ENCODE measurements around the gene SLC47A2.

The SLC47A2 gene

DNA sequence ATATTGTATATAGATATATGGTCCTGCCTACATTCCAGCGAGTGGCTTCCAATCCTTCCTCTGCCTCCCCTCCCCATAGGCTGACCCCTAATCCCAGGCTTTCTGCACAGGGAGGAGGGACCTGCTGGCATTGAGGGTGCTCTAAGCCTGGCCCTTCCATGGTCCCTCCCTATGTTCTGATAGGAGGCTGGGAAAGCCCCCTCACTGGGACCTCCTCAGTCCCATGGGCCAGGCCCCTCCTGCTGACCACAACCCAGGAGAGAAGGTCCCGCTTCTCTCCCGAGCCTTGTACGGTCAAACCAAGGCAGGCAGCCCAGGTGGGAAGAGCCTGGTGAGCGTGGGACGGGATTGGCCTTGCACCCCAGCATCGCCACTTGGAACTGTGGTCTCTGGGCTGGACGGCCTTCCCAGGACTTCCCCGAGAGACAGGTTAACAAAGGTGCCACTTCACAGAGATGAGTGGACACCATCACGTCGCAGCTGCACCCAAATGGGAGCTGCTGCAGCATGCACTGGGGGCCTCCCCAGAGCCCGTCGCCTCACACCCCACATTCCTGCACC is 30.9 kb upstream of the SLC47A2 start:
- TF ChIP-seq, protein P1, sequence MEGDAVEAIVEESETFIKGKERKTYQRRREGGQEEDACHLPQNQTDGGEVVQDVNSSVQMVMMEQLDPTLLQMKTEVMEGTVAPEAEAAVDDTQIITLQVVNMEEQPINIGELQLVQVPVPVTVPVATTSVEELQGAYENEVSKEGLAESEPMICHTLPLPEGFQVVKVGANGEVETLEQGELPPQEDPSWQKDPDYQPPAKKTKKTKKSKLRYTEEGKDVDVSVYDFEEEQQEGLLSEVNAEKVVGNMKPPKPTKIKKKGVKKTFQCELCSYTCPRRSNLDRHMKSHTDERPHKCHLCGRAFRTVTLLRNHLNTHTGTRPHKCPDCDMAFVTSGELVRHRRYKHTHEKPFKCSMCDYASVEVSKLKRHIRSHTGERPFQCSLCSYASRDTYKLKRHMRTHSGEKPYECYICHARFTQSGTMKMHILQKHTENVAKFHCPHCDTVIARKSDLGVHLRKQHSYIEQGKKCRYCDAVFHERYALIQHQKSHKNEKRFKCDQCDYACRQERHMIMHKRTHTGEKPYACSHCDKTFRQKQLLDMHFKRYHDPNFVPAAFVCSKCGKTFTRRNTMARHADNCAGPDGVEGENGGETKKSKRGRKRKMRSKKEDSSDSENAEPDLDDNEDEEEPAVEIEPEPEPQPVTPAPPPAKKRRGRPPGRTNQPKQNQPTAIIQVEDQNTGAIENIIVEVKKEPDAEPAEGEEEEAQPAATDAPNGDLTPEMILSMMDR (IDR thresholded peaks at IDR 0.05; ENCODE audit: low read depth, low read length, missing control alignments) = no peak

GRCh38 chr17:19746517-19746916 is 30.1 kb upstream of the SLC47A2 start:
- TF ChIP-seq, protein P1 (IDR thresholded peaks at IDR 0.05; ENCODE audit: low read depth, low read length, missing control alignments) = no peak
- H3K4me3 ChIP-seq (replicated peaks; ENCODE audit: low read depth, low read length) = no peak overlapping the region
- DNase-seq (ENCODE audit: extremely low read depth, low read depth) = no peak

More for the DNA sequence above, 30.9 kb upstream of the SLC47A2 start:
- no peak for DNase-seq (ENCODE audit: extremely low read depth, low read depth)
- no peak overlapping the region for H3K4me3 ChIP-seq (replicated peaks; ENCODE audit: low read depth, low read length)

DNA sequence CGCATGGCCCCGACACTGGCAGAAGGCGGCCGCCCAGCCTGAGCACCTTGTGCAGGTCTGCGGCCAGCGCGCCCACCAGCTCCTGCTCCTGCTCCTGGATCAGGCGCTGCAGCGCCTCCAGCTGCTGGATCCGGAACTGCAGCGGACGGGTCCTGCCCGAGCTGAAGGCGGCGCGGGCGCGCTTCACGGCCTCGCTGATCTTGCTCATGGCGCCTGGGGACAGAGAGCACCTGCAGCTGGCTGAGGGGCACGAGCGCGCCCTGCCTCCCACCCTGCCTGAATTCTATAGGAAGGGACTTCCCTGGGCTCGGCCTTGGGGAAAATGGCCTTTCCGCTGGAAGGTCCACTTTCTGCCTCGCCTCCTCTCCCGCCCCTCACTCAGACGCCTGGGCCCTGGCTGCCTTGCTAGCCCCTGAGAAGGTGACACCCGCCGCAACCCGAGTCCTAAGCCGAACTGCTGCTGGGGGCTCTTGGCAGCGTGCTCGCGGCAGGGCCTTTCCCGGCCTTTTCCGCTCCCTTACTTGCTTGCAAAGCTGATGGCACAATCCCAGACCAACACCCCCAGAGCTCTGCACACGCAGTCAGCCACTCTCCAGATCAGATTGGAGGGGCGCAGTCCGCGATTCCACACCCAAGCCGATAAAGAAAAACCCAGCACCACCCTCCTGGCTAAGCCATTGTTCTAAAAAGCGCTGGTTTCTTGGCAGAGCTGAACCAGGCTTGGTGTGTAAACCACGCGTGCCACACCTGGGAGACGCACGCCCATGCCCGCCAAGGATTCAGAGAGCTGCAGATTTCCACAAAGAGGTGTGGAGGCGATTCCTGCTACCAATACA is 28.8 kb upstream of the SLC47A2 start:
- no peak for DNase-seq (ENCODE audit: extremely low read depth, low read depth)
- H3K4me3 ChIP-seq (replicated peaks; ENCODE audit: low read depth, low read length) = no peak overlapping the region; the same call in 1 of the 2 replicates
- TF ChIP-seq, protein P1 (IDR thresholded peaks at IDR 0.05; ENCODE audit: low read depth, low read length, missing control alignments) = peak; percentile 67

DNA sequence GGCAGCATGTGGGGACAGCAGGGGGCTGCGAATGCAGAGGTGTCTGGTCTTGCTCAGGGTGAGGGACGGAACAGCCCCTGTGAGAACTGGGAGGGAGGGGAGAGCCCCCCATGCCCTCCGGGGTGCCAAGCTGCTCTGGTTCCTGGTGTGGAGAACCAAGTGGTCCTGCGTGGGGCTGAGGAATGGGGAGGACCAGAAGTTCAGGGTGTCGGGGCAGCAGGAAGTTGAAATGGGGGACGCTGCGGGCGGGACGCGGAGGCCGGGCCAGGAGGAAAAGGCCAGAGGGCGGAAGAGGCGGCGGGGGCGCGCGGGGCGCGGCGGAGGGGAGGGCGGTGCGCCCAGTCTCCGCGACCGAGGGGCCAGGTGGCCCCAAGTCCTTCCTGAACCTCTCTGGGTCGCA is 28.1 kb upstream of the SLC47A2 start:
- DNase-seq (ENCODE audit: extremely low read depth, low read depth) = no peak
- peak overlapping the region; percentile 28 for H3K4me3 ChIP-seq (replicated peaks; ENCODE audit: low read depth, low read length)
- TF ChIP-seq, protein P1 (IDR thresholded peaks at IDR 0.05; ENCODE audit: low read depth, low read length, missing control alignments) = no peak

DNA sequence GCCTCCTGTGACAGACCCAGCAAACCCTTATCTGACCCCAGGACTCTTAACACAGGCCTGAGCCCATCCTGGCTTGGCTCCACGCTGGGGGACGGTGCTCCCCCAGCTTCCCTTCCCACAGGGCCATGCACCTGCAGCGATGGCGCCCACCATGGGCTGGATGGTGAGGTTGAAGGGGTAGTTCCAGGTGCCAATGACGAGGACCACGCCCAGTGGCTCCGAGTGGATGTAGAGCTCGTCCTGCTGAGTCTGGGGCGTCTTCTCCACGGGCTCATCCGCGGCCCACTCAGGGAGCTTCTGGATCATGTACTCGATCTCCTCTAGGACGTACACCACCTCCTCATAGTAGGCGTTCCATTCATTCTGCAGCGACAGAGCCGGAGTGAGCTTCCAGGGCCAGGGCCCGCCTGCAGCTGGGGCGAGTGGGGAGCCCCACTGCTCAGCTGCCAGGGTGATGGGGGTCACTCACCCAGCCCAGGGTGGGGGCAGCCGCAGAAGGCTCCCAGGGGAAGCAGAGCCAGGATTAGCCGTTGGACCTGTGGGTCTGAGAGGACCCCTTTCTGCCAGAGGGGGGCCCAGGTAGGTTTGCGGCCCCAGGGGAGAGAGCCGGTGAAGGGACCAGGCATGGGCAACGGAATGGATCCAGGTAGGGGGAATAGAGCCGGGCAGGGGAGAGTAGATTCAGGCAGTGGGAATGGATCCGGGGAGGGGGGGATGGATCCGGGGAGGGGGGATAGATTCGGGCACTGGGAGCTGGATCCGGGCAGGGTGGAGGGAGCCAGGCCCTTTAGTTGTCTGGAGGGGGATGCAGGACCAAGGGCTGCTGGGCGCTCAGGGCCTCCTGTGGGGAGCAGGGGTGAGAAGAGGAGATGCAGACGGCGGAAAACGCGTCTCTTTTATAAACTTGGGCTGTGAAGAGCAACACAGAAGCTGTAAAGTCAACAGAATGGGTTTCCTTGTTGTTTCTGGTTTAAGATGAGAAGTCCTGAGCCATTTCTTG is 27.0 kb upstream of the SLC47A2 start:
- DNase-seq (ENCODE audit: extremely low read depth, low read depth) = no peak
- TF ChIP-seq, protein P1 (IDR thresholded peaks at IDR 0.05; ENCODE audit: low read depth, low read length, missing control alignments) = no peak
- no peak overlapping the region for H3K4me3 ChIP-seq (replicated peaks; ENCODE audit: low read depth, low read length)

GRCh38 chr17:19742495-19742894 is 26.1 kb upstream of the SLC47A2 start:
- TF ChIP-seq, protein P1 (IDR thresholded peaks at IDR 0.05; ENCODE audit: low read depth, low read length, missing control alignments) = no peak
- H3K4me3 ChIP-seq (replicated peaks; ENCODE audit: low read depth, low read length) = no peak overlapping the region

More at GRCh38 chr17:19742495-19742894, 26.1 kb upstream of the SLC47A2 start:
- DNase-seq (ENCODE audit: extremely low read depth, low read depth) = no peak
